Measurements from ENCODE around the gene OR52K2.

DNA sequence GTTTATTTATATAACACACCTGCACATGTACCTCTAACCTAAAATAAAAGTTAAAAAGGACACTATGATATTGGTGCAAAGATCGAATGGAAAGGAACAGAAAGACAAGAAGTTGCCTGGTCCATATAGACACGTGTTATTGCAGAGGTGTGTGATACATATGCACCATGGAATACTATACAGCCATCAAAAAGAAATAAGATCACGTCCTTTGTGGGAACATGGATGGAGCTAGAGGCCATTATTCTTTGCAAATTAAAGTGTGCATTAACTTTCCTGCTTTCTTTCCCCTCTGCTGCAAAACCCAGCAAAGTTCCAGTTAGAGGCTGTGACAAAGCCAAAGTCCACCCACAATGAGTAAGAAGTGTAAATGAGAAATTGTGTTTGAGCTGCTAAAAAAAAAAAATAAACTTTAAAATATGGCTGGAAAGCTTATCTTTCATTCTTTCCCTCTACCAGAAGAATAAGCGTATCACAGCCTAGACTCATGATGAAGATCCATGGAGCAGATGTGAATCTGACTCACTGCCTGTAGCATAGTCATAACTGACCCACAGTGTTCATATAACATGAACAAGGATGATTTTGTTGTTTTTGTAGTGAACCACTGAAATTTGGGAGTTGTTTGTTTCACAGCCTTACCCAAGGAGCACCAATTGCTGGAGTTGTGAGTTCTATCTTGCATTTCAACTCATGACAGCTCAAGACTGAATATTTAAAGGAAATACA, 42.9 kb downstream of the OR52K2 start:
- no peak for TF ChIP-seq CTCF (IDR thresholded peaks at IDR 0.05; ENCODE audit: low read depth, low read length)
- TF ChIP-seq POLR2A (IDR thresholded peaks at IDR 0.05; ENCODE audit: extremely low read depth, insufficient read length) = no peak
- TF ChIP-seq MYC (IDR thresholded peaks at IDR 0.05; ENCODE audit: low read depth, low read length) = no peak

Measured in NB4 (cell line).